Measurements from ENCODE around the gene CHMP2A. TPM values are rescaled to one million over a fixed set of nuclear protein-coding genes. Genes with fewer than 3 reads are reported as not detected.

CHMP2A gene
- total and polyA plus RNA-seq, 2 of the 8 experiments (the other 6 are each of a cell fraction or from before 2014, with no cell fraction given): 70.0 to 132 TPM

DNA sequence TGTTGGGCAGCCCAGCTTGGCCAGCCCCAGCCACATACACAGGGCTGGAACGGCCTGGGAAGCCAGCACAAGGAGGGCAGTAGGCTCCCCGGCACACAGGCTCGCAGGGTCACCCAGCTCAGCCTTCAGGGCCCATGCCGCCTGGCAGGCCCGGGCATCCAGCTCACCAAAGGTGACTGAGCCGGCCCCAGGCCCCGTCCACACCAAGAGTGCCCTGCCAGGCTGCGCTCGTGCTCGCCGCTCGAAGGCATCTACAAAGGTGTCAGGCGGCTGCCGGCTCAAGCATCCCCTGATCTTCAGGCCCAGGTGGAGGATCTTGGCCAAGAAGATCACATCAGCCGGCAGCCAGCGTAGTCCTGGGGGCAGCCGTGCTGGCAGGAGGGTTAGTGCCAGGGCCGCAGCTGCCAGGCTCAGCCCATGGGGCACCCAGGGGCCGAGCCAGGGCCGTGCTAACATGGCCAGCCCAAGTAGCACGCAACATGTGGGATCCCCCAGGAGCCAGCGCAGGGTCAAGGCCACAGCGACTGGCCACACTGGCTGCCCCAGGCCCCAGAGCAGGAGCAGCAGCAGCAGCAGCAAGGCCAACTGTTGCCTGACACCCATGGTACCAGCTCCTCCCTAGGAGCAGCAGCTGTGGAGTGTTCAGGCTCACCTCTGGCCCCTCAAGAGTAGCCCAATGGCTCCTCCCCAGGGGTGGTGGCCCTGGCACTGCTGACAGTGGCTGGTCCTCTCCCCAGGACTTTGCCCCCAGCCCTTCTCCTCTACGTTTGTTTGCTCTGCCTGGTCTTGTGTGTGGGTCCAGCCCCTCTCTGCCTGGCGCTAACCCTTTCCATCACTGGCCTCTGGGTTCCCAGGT is 43.3 kb downstream of the CHMP2A start, which contains the start of gene SLC27A5 (continued):
- TF ChIP-seq, protein P1, sequence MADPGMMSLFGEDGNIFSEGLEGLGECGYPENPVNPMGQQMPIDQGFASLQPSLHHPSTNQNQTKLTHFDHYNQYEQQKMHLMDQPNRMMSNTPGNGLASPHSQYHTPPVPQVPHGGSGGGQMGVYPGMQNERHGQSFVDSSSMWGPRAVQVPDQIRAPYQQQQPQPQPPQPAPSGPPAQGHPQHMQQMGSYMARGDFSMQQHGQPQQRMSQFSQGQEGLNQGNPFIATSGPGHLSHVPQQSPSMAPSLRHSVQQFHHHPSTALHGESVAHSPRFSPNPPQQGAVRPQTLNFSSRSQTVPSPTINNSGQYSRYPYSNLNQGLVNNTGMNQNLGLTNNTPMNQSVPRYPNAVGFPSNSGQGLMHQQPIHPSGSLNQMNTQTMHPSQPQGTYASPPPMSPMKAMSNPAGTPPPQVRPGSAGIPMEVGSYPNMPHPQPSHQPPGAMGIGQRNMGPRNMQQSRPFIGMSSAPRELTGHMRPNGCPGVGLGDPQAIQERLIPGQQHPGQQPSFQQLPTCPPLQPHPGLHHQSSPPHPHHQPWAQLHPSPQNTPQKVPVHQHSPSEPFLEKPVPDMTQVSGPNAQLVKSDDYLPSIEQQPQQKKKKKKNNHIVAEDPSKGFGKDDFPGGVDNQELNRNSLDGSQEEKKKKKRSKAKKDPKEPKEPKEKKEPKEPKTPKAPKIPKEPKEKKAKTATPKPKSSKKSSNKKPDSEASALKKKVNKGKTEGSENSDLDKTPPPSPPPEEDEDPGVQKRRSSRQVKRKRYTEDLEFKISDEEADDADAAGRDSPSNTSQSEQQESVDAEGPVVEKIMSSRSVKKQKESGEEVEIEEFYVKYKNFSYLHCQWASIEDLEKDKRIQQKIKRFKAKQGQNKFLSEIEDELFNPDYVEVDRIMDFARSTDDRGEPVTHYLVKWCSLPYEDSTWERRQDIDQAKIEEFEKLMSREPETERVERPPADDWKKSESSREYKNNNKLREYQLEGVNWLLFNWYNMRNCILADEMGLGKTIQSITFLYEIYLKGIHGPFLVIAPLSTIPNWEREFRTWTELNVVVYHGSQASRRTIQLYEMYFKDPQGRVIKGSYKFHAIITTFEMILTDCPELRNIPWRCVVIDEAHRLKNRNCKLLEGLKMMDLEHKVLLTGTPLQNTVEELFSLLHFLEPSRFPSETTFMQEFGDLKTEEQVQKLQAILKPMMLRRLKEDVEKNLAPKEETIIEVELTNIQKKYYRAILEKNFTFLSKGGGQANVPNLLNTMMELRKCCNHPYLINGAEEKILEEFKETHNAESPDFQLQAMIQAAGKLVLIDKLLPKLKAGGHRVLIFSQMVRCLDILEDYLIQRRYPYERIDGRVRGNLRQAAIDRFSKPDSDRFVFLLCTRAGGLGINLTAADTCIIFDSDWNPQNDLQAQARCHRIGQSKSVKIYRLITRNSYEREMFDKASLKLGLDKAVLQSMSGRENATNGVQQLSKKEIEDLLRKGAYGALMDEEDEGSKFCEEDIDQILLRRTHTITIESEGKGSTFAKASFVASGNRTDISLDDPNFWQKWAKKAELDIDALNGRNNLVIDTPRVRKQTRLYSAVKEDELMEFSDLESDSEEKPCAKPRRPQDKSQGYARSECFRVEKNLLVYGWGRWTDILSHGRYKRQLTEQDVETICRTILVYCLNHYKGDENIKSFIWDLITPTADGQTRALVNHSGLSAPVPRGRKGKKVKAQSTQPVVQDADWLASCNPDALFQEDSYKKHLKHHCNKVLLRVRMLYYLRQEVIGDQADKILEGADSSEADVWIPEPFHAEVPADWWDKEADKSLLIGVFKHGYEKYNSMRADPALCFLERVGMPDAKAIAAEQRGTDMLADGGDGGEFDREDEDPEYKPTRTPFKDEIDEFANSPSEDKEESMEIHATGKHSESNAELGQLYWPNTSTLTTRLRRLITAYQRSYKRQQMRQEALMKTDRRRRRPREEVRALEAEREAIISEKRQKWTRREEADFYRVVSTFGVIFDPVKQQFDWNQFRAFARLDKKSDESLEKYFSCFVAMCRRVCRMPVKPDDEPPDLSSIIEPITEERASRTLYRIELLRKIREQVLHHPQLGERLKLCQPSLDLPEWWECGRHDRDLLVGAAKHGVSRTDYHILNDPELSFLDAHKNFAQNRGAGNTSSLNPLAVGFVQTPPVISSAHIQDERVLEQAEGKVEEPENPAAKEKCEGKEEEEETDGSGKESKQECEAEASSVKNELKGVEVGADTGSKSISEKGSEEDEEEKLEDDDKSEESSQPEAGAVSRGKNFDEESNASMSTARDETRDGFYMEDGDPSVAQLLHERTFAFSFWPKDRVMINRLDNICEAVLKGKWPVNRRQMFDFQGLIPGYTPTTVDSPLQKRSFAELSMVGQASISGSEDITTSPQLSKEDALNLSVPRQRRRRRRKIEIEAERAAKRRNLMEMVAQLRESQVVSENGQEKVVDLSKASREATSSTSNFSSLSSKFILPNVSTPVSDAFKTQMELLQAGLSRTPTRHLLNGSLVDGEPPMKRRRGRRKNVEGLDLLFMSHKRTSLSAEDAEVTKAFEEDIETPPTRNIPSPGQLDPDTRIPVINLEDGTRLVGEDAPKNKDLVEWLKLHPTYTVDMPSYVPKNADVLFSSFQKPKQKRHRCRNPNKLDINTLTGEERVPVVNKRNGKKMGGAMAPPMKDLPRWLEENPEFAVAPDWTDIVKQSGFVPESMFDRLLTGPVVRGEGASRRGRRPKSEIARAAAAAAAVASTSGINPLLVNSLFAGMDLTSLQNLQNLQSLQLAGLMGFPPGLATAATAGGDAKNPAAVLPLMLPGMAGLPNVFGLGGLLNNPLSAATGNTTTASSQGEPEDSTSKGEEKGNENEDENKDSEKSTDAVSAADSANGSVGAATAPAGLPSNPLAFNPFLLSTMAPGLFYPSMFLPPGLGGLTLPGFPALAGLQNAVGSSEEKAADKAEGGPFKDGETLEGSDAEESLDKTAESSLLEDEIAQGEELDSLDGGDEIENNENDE (IDR thresholded peaks at IDR 0.05; ENCODE audit: insufficient replicate concordance, low read length): no peak
- TF ChIP-seq KDM1A (IDR thresholded peaks at IDR 0.05; ENCODE audit: borderline replicate concordance, low read length) (no peak), CREB1 (IDR thresholded peaks at IDR 0.05) (no peak)

Measured in H1 (cell line).